ENCODE results near the gene WNT11. TPM values are rescaled to one million over a fixed set of nuclear protein-coding genes. Genes with fewer than 3 reads are reported as not detected.

WNT11 gene
- polyA plus RNA-seq, 6 donors from 2014 or later = 0.13 TPM; not detected in 5

DNA sequence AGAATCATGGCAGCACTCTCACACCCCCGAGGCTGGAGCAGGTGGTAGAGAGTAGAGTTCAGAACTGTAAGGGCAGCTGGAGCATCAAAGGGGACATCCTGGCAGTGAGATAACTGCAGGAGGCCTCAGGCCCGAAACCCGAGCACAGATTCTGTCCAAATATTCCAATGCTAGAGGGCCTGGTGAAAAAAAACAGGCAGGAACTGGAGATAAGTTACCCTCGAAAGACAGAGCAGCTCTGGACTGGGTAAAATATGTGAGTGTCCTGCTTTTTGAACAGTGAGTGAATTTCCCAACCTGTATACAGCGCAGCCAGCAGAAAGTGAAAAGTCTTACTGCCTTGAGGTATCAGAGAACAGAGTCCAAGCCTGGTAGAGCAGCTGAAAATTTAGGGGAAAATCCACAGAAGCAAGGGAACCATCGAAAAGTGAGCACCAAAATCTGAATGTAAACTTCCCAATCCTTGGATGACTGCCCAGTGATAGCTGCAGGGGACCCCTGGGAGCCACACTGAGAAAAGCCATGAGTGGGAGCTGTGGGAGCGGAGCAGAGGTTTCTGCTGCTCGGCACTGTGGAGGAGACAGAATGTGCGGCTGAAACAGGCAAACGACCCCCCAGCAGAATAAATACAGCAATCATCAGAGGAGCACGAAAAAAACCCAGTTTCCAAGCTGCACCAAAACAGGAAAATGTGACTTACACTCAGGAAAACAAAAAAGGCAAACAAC lies 50.6 kb downstream of the WNT11 start:
- Mint-ChIP-seq H3K27me3 (peaks cover 5 to 16% (median 8%) of the 10 kb centered on the region in 3 donors), H3K36me3 (no peaks in the 10 kb centered on the region), H3K27ac (no peak overlapping the region), H3K4me3 (no peak overlapping the region), H3K4me1 (peaks cover 19 to 29% (median 28%) of the 10 kb centered on the region in 3 donors), H3K9me3 (peaks cover 0 to 1% (median 0%) of the 10 kb centered on the region in 7 donors)
- DNase-seq (no peak), ATAC-seq (ENCODE audit: low read depth in 2 of 2) (no peak)

DNA sequence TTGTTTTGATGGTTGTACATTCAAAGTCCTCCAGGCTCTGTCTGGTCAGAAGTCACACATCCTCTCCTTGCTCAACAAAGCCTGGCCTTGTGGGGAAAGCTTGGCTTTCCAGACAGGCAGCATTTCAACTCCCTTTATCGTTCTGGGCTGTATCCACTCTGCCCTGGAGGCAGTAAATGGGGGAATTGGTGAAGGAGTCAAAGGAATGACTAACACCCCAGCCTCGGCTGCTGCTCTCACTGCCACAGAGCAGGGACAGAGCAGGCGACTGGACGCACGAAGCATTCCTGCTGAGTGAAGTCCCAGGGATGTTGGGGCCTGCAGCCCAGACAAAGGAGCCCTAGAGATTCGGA lies 52.8 kb downstream of the WNT11 start:
- H3K27ac Mint-ChIP-seq = peak overlapping the region in 5 of 6 donors; percentile 16 to 88 (median 77)
- DNase-seq (no peak), ATAC-seq (ENCODE audit: low read depth in 2 of 2) (no peak)
- no peaks in the 10 kb centered on the region for H3K36me3 Mint-ChIP-seq
- H3K9me3 Mint-ChIP-seq = peaks cover 0 to 1% (median 0%) of the 10 kb centered on the region in 7 donors
- peak overlapping the region in 6 of 8 donors; percentile 68 to 87 (median 82) for H3K4me3 Mint-ChIP-seq
- peaks cover 5 to 16% (median 8%) of the 10 kb centered on the region in 3 donors for H3K27me3 Mint-ChIP-seq
- peaks cover 19 to 29% (median 28%) of the 10 kb centered on the region in 3 donors for H3K4me1 Mint-ChIP-seq

DNA sequence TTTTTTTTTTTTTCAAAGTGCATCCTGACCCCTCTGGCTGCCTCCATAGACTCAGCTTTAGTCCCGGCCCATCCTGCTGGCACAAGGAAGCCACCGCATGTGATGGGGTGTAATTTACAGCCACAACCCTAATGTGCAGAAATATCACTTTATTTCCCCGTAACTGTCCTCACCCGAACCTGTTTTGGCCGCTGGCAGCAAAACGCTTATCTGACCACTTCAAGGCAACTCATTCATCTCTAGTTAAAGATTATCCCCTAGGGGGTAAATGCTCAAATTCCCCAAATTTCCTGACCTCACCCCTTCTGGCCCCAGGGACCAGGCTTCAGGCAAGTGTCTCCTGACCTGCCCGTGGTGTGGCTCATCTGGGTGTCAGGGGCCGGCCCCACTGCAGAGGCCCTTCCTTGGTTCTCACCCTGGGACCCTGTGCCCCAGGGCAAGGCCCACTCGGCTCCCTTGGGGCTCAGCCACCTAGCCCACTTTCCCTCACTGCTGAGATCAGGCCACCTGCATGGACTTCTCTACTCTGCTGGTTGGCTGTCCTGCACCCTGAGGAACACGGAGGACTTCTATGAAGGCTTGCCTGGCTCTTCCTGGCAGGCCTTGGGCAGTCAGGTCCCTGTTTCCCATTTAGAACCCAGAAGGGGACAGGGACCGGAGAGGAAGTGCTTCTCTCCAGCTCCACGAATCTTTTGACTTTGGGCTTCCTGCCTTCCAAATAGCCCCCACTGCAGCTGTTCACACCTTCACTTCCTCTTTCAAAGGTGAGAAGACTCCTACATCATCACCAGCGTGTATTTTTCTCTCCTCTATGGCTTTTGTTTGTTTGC lies 53.3 kb downstream of the WNT11 start:
- peaks cover 0 to 1% (median 0%) of the 10 kb centered on the region in 7 donors for H3K9me3 Mint-ChIP-seq
- H3K27me3 Mint-ChIP-seq = peaks cover 5 to 16% (median 8%) of the 10 kb centered on the region in 3 donors
- H3K36me3 Mint-ChIP-seq = no peaks in the 10 kb centered on the region
- peak overlapping the region; percentile 4 to 88 (median 76) for H3K27ac Mint-ChIP-seq
- DNase-seq (peak; percentile 48), ATAC-seq (ENCODE audit: low read depth in 2 of 2) (peak; percentile 83)
- H3K4me1 Mint-ChIP-seq = peaks cover 19 to 29% (median 28%) of the 10 kb centered on the region in 3 donors
- H3K4me3 Mint-ChIP-seq = peak overlapping the region; percentile 68 to 94 (median 82)

DNA sequence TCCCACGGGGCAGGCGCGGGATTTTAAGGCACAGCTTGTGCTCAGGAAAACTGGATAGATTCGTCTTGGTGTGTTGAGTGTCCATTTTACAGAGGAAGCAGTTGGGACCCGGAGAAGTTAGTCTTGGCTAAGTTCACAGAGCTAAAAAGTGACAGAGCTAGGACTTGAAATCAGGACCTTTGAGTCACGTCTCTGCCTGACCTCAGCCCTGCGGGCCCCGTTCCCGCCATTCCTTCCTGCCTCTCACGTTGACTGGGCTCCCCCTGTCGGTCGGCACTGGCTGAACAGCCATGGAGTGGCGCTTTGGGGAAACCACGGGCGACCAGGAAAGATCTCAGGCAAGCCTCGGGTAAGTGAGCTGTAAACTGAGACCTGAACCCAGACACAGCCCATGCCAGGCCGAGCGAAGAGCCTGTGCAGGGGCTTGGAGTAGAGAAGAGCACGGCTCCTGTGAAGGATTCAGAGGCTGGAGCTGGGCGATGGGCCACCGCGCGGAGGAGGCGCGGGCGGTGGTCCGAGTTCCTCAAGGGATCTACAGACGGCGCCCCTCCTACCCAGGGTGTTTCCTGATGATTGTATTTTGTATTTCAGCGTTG lies 54.1 kb downstream of the WNT11 start:
- peaks cover 5 to 16% (median 8%) of the 10 kb centered on the region in 3 donors for H3K27me3 Mint-ChIP-seq
- no peaks in the 10 kb centered on the region for H3K36me3 Mint-ChIP-seq
- H3K27ac Mint-ChIP-seq = peak overlapping the region in 4 of 6 donors; percentile 16 to 88 (median 23)
- DNase-seq (peak; percentile 66), ATAC-seq (ENCODE audit: low read depth in 2 of 2) (peak; percentile 63 to 75)
- H3K9me3 Mint-ChIP-seq = peaks cover 0 to 1% (median 0%) of the 10 kb centered on the region in 7 donors
- peaks cover 19 to 29% (median 28%) of the 10 kb centered on the region in 3 donors for H3K4me1 Mint-ChIP-seq
- H3K4me3 Mint-ChIP-seq = peak overlapping the region; percentile 68 to 94 (median 82)

DNA sequence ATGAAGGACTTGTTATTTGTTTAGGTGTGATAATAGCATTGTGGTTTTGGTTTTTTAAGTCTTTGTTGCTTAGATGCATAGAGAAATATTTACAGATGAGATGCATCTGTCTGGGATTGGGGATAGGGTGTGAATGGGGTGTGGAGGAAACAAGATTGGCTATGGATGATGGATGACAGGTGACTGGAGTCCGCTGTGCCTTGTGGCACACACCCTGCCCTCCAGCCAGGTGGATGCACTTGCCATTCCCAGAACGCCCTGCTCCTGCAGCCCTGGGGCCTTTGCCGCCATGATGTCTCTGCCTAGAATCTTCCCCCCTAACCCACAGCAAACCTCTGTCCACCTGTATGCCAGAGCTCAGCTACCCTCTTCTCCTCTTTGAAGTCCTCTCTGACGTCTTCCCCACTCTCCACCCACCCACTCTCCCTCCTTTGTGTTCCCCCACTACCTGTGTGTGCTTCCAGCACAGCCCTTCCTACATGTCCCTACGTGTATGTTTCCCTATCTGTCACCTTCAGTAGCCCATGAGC lies 54.7 kb downstream of the WNT11 start:
- Mint-ChIP-seq H3K27me3 (peaks cover 3 to 14% (median 6%) of the 10 kb centered on the region in 3 donors), H3K36me3 (no peaks in the 10 kb centered on the region), H3K4me1 (peaks cover 19 to 29% (median 28%) of the 10 kb centered on the region in 3 donors), H3K9me3 (peaks cover 0 to 1% (median 0%) of the 10 kb centered on the region in 7 donors), H3K27ac (peak overlapping the region in 3 of 6 donors; percentile 16 to 89 (median 38)), H3K4me3 (peak overlapping the region; percentile 25 to 94 (median 82))
- DNase-seq (no peak), ATAC-seq (ENCODE audit: low read depth in 2 of 2) (no peak)

DNA sequence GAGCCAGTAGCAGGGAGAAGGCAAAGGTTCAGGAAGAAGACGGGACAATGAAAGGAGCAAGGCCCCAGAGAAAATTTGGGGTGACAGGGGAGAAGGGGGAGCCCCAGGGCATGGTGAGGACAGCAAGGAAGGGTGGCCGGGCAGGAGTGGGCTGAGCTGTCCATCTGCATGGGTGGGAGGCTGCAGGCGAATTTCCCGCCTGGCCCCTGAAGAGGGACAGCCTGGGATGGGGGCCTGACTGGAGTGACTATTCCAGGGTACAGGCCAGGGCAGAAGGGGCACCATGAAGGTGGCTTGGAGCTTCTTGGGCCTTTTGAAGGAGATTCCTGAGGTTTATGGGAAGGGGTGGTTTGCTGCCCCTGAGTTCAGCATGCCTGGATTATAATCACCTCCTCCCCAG lies 56.2 kb downstream of the WNT11 start:
- peaks cover 0 to 5% (median 0%) of the 10 kb centered on the region in 3 donors for H3K27me3 Mint-ChIP-seq
- DNase-seq = no peak
- H3K4me1 Mint-ChIP-seq = peaks cover 19 to 29% (median 28%) of the 10 kb centered on the region in 3 donors
- no peaks in the 10 kb centered on the region for H3K9me3 Mint-ChIP-seq
- H3K36me3 Mint-ChIP-seq = no peaks in the 10 kb centered on the region
- H3K4me3 Mint-ChIP-seq = no peak overlapping the region
- peak overlapping the region in 1 of 6 donors; percentile 93 for H3K27ac Mint-ChIP-seq
- ATAC-seq (ENCODE audit: low read depth in 2 of 2) = no peak

DNA sequence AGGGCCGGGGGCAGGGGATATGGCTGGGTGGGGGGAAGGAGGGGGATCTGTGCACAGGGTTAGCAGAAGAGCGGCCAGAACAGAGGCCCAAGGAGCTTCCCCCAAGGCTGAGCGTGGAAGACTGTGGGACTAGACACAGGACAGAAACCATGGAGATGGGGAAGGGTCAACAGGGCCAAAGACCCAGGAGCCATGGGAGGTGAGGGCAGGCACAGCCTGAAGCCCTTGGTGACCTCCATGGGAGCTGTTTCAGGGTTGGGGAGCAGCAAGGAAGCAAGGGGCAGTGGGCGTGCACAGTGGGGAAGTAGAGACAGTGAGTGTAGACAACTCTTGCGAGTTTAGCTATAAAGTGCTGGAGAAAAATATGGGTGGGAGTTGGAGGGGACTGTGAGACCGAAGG lies 56.6 kb downstream of the WNT11 start:
- H3K9me3 Mint-ChIP-seq = no peaks in the 10 kb centered on the region
- H3K27ac Mint-ChIP-seq = peak overlapping the region in 1 of 6 donors; percentile 93
- DNase-seq (no peak), ATAC-seq (ENCODE audit: low read depth in 2 of 2) (no peak)
- peaks cover 19 to 29% (median 28%) of the 10 kb centered on the region in 3 donors for H3K4me1 Mint-ChIP-seq
- H3K4me3 Mint-ChIP-seq = no peak overlapping the region
- H3K27me3 Mint-ChIP-seq = peaks cover 0 to 5% (median 0%) of the 10 kb centered on the region in 3 donors
- no peaks in the 10 kb centered on the region for H3K36me3 Mint-ChIP-seq

DNA sequence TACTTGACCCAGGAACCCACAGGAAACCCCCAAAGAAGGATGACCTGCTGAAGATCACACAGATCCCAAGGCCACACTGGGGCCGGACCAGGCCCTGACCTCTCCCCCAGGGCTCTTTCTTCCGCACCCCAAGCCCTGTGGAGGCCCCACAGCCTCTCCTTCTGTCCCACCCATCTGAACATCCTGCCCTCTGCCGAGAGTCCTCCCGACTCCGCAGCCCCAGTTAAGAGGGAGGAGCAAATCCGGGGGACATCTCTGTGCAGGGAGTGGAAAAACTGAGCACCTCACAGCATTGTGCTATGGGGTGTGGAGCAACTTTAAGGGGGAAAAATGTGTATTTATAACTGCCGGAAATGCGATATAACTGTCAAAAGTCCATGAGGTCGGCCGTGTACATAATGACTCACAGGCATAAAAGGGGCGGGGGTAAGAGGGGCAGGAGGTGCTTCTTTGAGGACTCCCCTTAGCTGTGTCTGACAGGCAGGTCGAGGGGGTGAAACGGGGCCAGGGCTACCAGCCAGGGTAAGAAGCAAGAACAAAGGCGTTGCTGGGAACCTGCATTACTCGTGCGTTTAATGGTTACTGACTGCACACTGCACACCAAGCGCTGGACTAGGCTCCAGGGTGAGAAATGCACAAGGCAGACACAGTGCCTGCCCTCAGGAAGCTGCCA lies 57.2 kb downstream of the WNT11 start:
- ATAC-seq (ENCODE audit: low read depth in 2 of 2) = no peak
- DNase-seq = no peak
- Mint-ChIP-seq H3K36me3 (no peaks in the 10 kb centered on the region), H3K4me3 (no peak overlapping the region), H3K27me3 (peaks cover 0 to 5% (median 0%) of the 10 kb centered on the region in 3 donors), H3K27ac (no peak overlapping the region), H3K9me3 (no peaks in the 10 kb centered on the region), H3K4me1 (peaks cover 19 to 28% (median 23%) of the 10 kb centered on the region in 3 donors)

DNA sequence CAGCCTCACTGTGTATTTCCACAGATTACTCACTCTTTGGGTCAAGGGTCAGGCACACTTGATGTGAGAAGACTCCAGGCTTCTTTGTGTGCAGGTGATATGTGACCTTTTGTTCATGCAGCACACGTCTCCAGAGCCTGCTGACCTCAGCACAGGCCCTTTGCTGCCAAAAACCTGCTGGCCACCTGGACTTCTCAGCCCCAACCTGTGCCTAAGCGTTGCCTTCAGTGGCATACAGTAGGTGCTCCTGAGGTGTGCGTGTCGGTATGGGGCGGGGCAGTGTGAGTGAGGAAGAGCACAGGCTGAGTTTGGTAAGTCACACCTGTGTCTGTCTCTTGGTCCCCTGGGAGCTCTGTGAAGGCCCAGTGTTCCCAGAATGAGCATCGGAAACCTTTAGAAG lies 58.1 kb downstream of the WNT11 start:
- Mint-ChIP-seq H3K9me3 (no peaks in the 10 kb centered on the region), H3K4me3 (no peak overlapping the region), H3K36me3 (no peaks in the 10 kb centered on the region), H3K4me1 (peaks cover 14 to 20% (median 15%) of the 10 kb centered on the region in 3 donors), H3K27ac (no peak overlapping the region), H3K27me3 (peaks cover 0 to 5% (median 0%) of the 10 kb centered on the region in 3 donors)
- no peak for ATAC-seq (ENCODE audit: low read depth in 2 of 2)
- DNase-seq = no peak

DNA sequence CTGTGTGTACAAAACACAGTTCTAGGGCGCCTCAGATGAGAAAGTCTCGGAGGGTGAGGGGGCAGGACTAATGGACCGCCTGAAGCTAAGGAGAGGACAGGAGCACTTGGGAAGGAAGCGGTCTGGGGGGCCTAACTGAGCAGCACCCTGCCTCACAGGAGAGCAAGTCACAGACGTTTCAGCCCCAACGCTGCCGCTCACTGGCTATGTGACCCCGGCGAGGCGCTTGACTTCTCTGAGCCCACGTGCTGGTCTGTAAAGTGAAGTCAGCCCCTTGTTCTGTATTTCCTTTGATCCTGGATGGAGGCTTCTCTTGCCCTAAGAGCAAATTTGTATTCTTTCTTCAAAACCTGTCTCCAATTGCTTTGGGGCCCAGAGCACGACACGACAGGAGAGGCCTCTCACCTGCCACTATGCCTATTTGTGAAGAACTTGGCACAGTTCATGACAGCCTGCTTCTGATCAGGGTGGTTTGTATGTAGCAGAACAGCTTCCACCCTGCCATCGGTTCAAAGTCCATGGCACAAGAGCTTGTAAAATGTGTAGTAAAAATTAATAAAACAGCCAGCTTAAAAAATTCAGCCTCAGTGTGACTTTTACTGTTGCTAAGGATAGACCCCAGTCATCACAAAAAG lies 59.1 kb downstream of the WNT11 start:
- ATAC-seq (ENCODE audit: low read depth in 2 of 2) = no peak
- Mint-ChIP-seq H3K27ac (no peak overlapping the region), H3K4me1 (peaks cover 4 to 12% (median 9%) of the 10 kb centered on the region in 3 donors), H3K9me3 (no peaks in the 10 kb centered on the region), H3K27me3 (peaks cover 0 to 4% (median 0%) of the 10 kb centered on the region in 3 donors), H3K36me3 (peaks cover 4 to 7% of the 10 kb centered on the region in 2 donors), H3K4me3 (no peak overlapping the region)
- no peak for DNase-seq

DNA sequence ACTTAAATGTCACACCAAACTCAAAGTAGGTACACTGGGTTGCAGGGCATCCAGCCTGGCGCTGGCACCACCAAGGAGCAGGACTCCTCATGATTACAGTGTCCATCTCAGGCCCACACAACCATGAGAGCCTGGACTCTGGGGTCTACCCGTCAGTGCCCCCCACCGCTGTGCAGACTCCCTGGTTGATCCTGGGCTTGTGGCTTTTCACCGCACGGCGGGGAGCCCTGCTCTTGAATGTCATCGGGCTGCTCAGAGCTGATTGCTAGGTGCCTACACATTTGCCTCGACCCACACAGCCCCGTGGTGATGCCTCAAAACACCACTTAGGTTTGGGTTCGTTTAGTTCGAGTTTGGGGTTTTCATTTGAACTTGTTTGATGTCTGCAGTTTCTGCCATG lies 63.0 kb downstream of the WNT11 start:
- no peak for ATAC-seq (ENCODE audit: low read depth in 2 of 2)

DNA sequence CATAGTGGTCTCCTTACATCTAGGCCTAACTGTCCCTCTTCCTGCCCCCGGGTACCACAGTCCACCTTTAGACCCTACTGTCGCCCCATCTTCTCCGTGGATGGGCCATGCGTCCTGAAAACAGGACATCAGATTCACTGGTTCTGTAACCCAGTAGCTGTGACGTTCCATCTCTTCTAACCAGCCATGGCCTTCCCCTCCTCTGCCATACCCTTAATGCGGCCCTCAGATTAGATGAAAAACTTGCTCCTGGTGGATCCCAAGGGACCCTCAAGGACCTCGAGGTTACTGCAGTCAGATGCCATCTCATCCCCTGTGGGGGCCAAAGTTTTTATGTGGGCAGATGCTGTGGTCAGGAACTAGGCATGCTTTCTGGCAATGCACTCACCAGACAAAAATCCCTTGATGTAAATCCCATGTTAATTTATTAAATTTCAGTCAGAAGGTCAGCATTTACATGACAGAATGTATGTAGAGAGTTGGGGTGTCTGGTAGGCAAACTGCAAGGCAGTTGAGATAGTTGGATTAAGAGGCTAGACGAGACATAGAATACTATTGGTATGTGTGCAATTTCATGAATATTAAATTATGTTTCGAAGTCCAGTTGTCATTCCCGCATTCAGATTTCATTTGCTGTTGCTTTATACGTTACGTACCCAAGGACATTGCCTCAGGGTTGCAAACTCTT lies 64.3 kb downstream of the WNT11 start:
- no peaks in the 10 kb centered on the region for H3K27me3 Mint-ChIP-seq
- H3K36me3 Mint-ChIP-seq = peaks cover 4 to 7% of the 10 kb centered on the region in 2 donors
- peak overlapping the region in 2 of 6 donors; percentile 29 to 50 for H3K27ac Mint-ChIP-seq
- DNase-seq (no peak), ATAC-seq (ENCODE audit: low read depth in 2 of 2) (no peak)
- H3K9me3 Mint-ChIP-seq = no peaks in the 10 kb centered on the region
- H3K4me3 Mint-ChIP-seq = no peak overlapping the region
- H3K4me1 Mint-ChIP-seq = peaks cover 11 to 22% (median 21%) of the 10 kb centered on the region in 3 donors

More for the DNA sequence above, 63.0 kb downstream of the WNT11 start:
- peaks cover 4 to 7% of the 10 kb centered on the region in 2 donors for H3K36me3 Mint-ChIP-seq
- no peaks in the 10 kb centered on the region for H3K27me3 Mint-ChIP-seq
- H3K27ac Mint-ChIP-seq = peak overlapping the region in 1 of 6 donors; percentile 14
- no peak for DNase-seq
- no peaks in the 10 kb centered on the region for H3K9me3 Mint-ChIP-seq
- peaks cover 9 to 19% (median 18%) of the 10 kb centered on the region in 3 donors for H3K4me1 Mint-ChIP-seq
- H3K4me3 Mint-ChIP-seq = no peak overlapping the region
